NB4 (cell line): Measurements from ENCODE around the gene SLCO4A1.

Source experiments
- MAX ChIP-seq: IDR thresholded peaks from 2 replicates; pipeline ENCODE4 v1.6.1; 2011; ENCODE audit warnings: low read depth, low read length
- MYC ChIP-seq: IDR thresholded peaks from 2 replicates; pipeline ENCODE4 v1.6.1; 2011; ENCODE audit warnings: low read depth, low read length
- TF ChIP-seq, protein P1 (sequence below): IDR thresholded peaks from one replicate; pipeline ENCODE4 v1.5.1; 2012; ENCODE audit warnings: low read depth, low read length

DNA sequence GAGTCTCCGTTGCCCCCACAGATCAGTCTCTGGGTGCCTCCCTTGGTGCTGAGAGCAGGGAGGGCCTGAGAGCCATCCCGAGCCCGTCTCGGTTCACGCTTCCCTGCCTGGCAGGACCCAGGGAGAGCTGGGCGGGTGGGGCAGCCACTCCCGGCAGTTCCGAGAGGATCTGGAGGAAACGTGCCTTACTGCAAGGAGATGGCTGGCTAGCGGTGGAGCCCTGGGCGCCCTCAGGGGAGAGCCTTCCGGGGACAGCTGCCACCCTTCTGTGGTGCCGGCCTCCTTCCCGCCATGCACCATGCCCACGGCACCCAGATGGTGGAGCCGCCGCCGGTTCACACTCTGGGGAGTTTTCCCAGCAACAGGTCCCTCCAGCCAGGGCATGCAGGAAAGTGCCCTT lies 45.8 kb upstream of the SLCO4A1 start:
- TF ChIP-seq, protein P1, sequence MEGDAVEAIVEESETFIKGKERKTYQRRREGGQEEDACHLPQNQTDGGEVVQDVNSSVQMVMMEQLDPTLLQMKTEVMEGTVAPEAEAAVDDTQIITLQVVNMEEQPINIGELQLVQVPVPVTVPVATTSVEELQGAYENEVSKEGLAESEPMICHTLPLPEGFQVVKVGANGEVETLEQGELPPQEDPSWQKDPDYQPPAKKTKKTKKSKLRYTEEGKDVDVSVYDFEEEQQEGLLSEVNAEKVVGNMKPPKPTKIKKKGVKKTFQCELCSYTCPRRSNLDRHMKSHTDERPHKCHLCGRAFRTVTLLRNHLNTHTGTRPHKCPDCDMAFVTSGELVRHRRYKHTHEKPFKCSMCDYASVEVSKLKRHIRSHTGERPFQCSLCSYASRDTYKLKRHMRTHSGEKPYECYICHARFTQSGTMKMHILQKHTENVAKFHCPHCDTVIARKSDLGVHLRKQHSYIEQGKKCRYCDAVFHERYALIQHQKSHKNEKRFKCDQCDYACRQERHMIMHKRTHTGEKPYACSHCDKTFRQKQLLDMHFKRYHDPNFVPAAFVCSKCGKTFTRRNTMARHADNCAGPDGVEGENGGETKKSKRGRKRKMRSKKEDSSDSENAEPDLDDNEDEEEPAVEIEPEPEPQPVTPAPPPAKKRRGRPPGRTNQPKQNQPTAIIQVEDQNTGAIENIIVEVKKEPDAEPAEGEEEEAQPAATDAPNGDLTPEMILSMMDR = no peak
- TF ChIP-seq MAX (no peak), MYC (no peak)
